Purkinje cell (primary cell): ENCODE results near the gene BOLA2. TPM values are rescaled to one million over a fixed set of nuclear protein-coding genes. Genes with fewer than 3 reads are reported as not detected.

Experiments
- polyA plus RNA-seq: library from polyadenylated mRNA; unstranded; fragments of >200 nt; fragmentation: Nextera tagmentation; gene quantifications from 2 replicates; pipeline ENCODE4 v1.2.1, GENCODE V29; 2014

The BOLA2 gene
- 0.36 and 0.75 TPM in 2 replicates for polyA plus RNA-seq

GRCh38 chr16:29454269-29454668 is at the start of gene BOLA2, which contains the start of gene SLX1B:
Gene BOLA2, minus strand, starts transcription at chr16:29454351. Its CDS starts 98 bp downstream, at chr16:29454253.
Gene SLX1B, plus strand, starts transcription at chr16:29454533.

GRCh38 chr16:29459706-29460646 is 5.8 kb upstream of the BOLA2 start, which contains the start of gene SULT1A4:
Gene SULT1A4, plus strand, starts transcription at chr16:29459913. Its CDS starts 1,473 bp downstream, at chr16:29461386.

Other genes starting within 250 kb of the BOLA2 start
- gene NPIPB11, start 47.6 kb downstream of the BOLA2 start, polyA plus RNA-seq = 0.07 TPM in 1 of 2 replicates, not detected in the other
- 2.6 and 6.1 TPM in 2 replicates for gene SLX1B, start 182 bp upstream of the BOLA2 start, polyA plus RNA-seq
- gene SULT1A4, start 5.6 kb upstream of the BOLA2 start, polyA plus RNA-seq = 0.46 and 1.4 TPM in 2 replicates
- gene NPIPB12, start 52.1 kb upstream of the BOLA2 start, polyA plus RNA-seq = 8.1 and 18.4 TPM in 2 replicates
- not detected in 2 replicates for gene SPN, start 208.9 kb upstream of the BOLA2 start, polyA plus RNA-seq
- 1.3 and 2.5 TPM in 2 replicates for gene QPRT, start 224.8 kb upstream of the BOLA2 start, polyA plus RNA-seq